H9 (cell line): ENCODE measurements around the gene ITPK1. TPM values are rescaled to one million over a fixed set of nuclear protein-coding genes. Genes with fewer than 3 reads are reported as not detected.

Experiments used
- DNase-seq: peaks from one replicate; pipeline ENCODE4 v3.0.0-alpha.2; 2017
- H2AFZ ChIP-seq: one replicate; pipeline ENCODE4 v1.6.1; 2013; ENCODE audit warnings: mild to moderate bottlenecking, low read length, control low read depth, moderate library complexity
- H2AK5ac ChIP-seq: 2 replicates; pipeline ENCODE4 v1.6.1; 2013; ENCODE audit warnings: low read length, control low read depth, mixed read lengths; ENCODE audit not compliant: insufficient read length
- H2BK120ac ChIP-seq: one replicate; pipeline ENCODE4 v1.6.1; 2013; ENCODE audit warnings: low read depth, mild to moderate bottlenecking, low read length, control low read depth, inconsistent platforms; ENCODE audit not compliant: poor library complexity, severe bottlenecking
- H2BK12ac ChIP-seq: 2 replicates; pipeline ENCODE4 v1.6.1; 2013; ENCODE audit warnings: low read length, control low read depth, mixed read lengths, low read depth; ENCODE audit not compliant: insufficient read length
- H2BK15ac ChIP-seq: 2 replicates; pipeline ENCODE4 v1.6.1; 2013; ENCODE audit warnings: low read depth, low read length, control low read depth
- H2BK20ac ChIP-seq: one replicate; pipeline ENCODE4 v1.6.1; 2013; ENCODE audit warnings: low read depth, mild to moderate bottlenecking, low read length, control low read depth, inconsistent platforms; ENCODE audit not compliant: poor library complexity, severe bottlenecking
- H2BK5ac ChIP-seq: 2 replicates; pipeline ENCODE4 v1.6.1; 2013; ENCODE audit warnings: low read length, control low read depth, mixed read lengths; ENCODE audit not compliant: insufficient read length
- H3K14ac ChIP-seq: 2 replicates; pipeline ENCODE4 v1.6.1; 2013; ENCODE audit warnings: low read length, control low read depth; ENCODE audit not compliant: insufficient read depth
- H3K18ac ChIP-seq: 2 replicates; pipeline ENCODE4 v1.6.1; 2013; ENCODE audit warnings: low read depth, mild to moderate bottlenecking, mixed read lengths, low read length, control low read depth; ENCODE audit not compliant: insufficient read length
- H3K23ac ChIP-seq: 2 replicates; pipeline ENCODE4 v1.6.1; 2013; ENCODE audit warnings: low read length, control low read depth, mixed read lengths, low read depth; ENCODE audit not compliant: insufficient read length
- H3K23me2 ChIP-seq: 2 replicates; pipeline ENCODE4 v1.6.1; 2013; ENCODE audit warnings: low read depth, mild to moderate bottlenecking, mixed read lengths, low read length, control low read depth; ENCODE audit not compliant: insufficient read length, poor library complexity, severe bottlenecking
- H3K27ac ChIP-seq: 2 replicates; pipeline ENCODE4 v1.5.1; 2013; ENCODE audit warnings: low read length, control low read depth, mixed read lengths, low read depth; ENCODE audit not compliant: insufficient read length
- H3K27me3 ChIP-seq: 2 replicates; pipeline ENCODE4 v1.6.1; 2013; ENCODE audit warnings: low read length, control low read depth, inconsistent platforms; ENCODE audit not compliant: insufficient read depth
- H3K4ac ChIP-seq: 2 replicates; pipeline ENCODE4 v1.6.1; 2013; ENCODE audit warnings: low read depth, mild to moderate bottlenecking, control low read depth, inconsistent platforms, low read length, moderate library complexity
- H3K4me1 ChIP-seq: 2 replicates; pipeline ENCODE4 v1.6.1; 2013; ENCODE audit warnings: low read length, control low read depth, inconsistent platforms; ENCODE audit not compliant: insufficient read depth
- H3K4me2 ChIP-seq: 2 replicates; pipeline ENCODE4 v1.6.1; 2013; ENCODE audit warnings: low read length, control low read depth, mixed read lengths; ENCODE audit not compliant: insufficient read length, insufficient read depth
- H3K56ac ChIP-seq: 2 replicates; pipeline ENCODE4 v1.6.1; 2013; ENCODE audit warnings: low read depth, mild to moderate bottlenecking, mixed read lengths, low read length, control low read depth; ENCODE audit not compliant: insufficient read length
- H3K79me1 ChIP-seq: 2 replicates; pipeline ENCODE4 v1.6.1; 2013; ENCODE audit warnings: low read depth, mild to moderate bottlenecking, moderate library complexity, low read length, control low read depth, inconsistent platforms; ENCODE audit not compliant: insufficient read depth, poor library complexity, severe bottlenecking
- H3K79me2 ChIP-seq: 2 replicates; pipeline ENCODE4 v1.6.1; 2013; ENCODE audit warnings: low read length, control low read depth, inconsistent platforms; ENCODE audit not compliant: insufficient read depth
- H3K9ac ChIP-seq: 2 replicates; pipeline ENCODE4 v1.6.1; 2013; ENCODE audit warnings: low read length, control low read depth, mixed read lengths; ENCODE audit not compliant: insufficient read length; ENCODE audit errors: extremely low read depth
- H3K9me3 ChIP-seq: one replicate; pipeline ENCODE4 v1.6.1; 2013; ENCODE audit warnings: low read depth, low read length, inconsistent platforms; ENCODE audit not compliant: control insufficient read depth
- H3T11ph ChIP-seq: one replicate; pipeline ENCODE4 v1.6.1; 2013; ENCODE audit warnings: mild to moderate bottlenecking, low read length, control low read depth, inconsistent platforms
- H4K20me1 ChIP-seq: one replicate; pipeline ENCODE4 v1.6.1; 2013; ENCODE audit not compliant: control insufficient read depth, insufficient read length, insufficient read depth
- H4K5ac ChIP-seq: 2 replicates; pipeline ENCODE4 v1.6.1; 2013; ENCODE audit warnings: low read depth, mild to moderate bottlenecking, mixed read lengths, low read length, control low read depth; ENCODE audit not compliant: insufficient read length
- H4K8ac ChIP-seq: replicated peaks from 2 replicates; pipeline ENCODE4 v1.6.1; 2013; ENCODE audit warnings: low read length, control low read depth, mixed read lengths, low read depth; ENCODE audit not compliant: insufficient read length
- H4K91ac ChIP-seq: 2 replicates; pipeline ENCODE4 v1.6.1; 2013; ENCODE audit warnings: low read depth, mild to moderate bottlenecking, moderate library complexity, mixed read lengths, low read length, control low read depth; ENCODE audit not compliant: insufficient read length
- H3K27ac Mint-ChIP-seq, 3 experiments: 2 replicates in 2 of 3; 3 replicates in 1 of 3; pipeline ENCODE4 v1.8.0; 2020 to 2021; ENCODE audit warnings: mixed read lengths in 3 of 3, mild to moderate bottlenecking in 1 of 3, moderate library complexity in 1 of 3
- H3K27me3 Mint-ChIP-seq: 2 replicates; pipeline ENCODE4 v1.8.0; 2021; ENCODE audit warnings: low read depth, mild to moderate bottlenecking, moderate library complexity, mixed read lengths
- H3K36me3 Mint-ChIP-seq, 3 experiments: 2 replicates in 2 of 3; 3 replicates in 1 of 3; pipeline ENCODE4 v1.8.0; 2020 to 2021; ENCODE audit warnings: low read depth in 3 of 3, mixed read lengths in 3 of 3; ENCODE audit not compliant: insufficient read depth in 1 of 3
- H3K4me1 Mint-ChIP-seq, 2 experiments: 2 replicates each; pipeline ENCODE4 v1.8.0; 2020; ENCODE audit warnings: mixed read lengths in 2 of 2
- H3K4me3 Mint-ChIP-seq, 2 experiments: 2 replicates in 1 of 2; 3 replicates in 1 of 2; pipeline ENCODE4 v1.8.0; 2020 to 2021; ENCODE audit warnings: mild to moderate bottlenecking in 2 of 2, mixed read lengths in 2 of 2, moderate library complexity in 1 of 2
- H3K9me3 Mint-ChIP-seq, 2 experiments: 2 replicates in 1 of 2; 3 replicates in 1 of 2; pipeline ENCODE4 v1.8.0; 2020; ENCODE audit warnings: mild to moderate bottlenecking in 2 of 2, mixed read lengths in 2 of 2, moderate library complexity in 1 of 2
- CTCF ChIP-seq: fragments of 200-600 bp; sonication (generic); conservative IDR thresholded peaks from 3 replicates; pipeline ENCODE4 v1.8.0; 2021; ENCODE audit warnings: antibody characterized with exemption, mild to moderate bottlenecking
- WGBS: extraction: QIAGEN DNeasy Blood & Tissue Kit; methylation state at CpG from one replicate; pipeline ENCODE4 v1.1.7; 2013; ENCODE audit warnings: missing lambda C conversion rate, low lambda C conversion rate, mixed read lengths; ENCODE audit not compliant: insufficient read length; ENCODE audit errors: extremely low coverage; 5-methylcytosine and 5-hydroxymethylcytosine counted together
- total RNA-seq: library from RNA; stranded (reverse); gene quantifications from 2 replicates; pipeline ENCODE4 v1.2.1, GENCODE V29; 2021

Gene ITPK1
- total RNA-seq, 1 experiment from 2014 or later = 92.7 TPM

GRCh38 chr14:93037351-93037750 lies 78.4 kb downstream of the ITPK1 start:
- Histone ChIP-seq H3K14ac (no peak overlapping the region), H4K5ac (no peak overlapping the region), H2BK12ac (no peak overlapping the region), H2BK120ac (no peak overlapping the region), H3K4me2 (no peak overlapping the region), H2AFZ (no peak overlapping the region), H3K4me1 (peaks cover 26% of the 10 kb centered on the region; the same call in 1 of the 2 replicates), H3K56ac (no peak overlapping the region), H3K23ac (no peak overlapping the region), H3K9me3 (no peaks in the 10 kb centered on the region), H3K18ac (no peak overlapping the region), H3K79me1 (peaks cover 8% of the 10 kb centered on the region), H3K23me2 (no peaks in the 10 kb centered on the region), H3T11ph (no peak overlapping the region), H3K79me2 (no peaks in the 10 kb centered on the region; the same call in 1 of the 2 replicates), H3K27me3 (no peaks in the 10 kb centered on the region), H2BK15ac (no peak overlapping the region), H3K4ac (no peak overlapping the region), H2AK5ac (no peak overlapping the region), H2BK20ac (no peak overlapping the region), H4K91ac (no peak overlapping the region), H2BK5ac (no peak overlapping the region), H3K27ac (no peak overlapping the region), H4K20me1 (no peaks in the 10 kb centered on the region), H4K8ac (no peak overlapping the region), H3K9ac (no peak overlapping the region)
- no peak for TF ChIP-seq CTCF
- peaks cover 73 to 76% of the 10 kb centered on the region in 2 experiments for H3K4me1 Mint-ChIP-seq
- DNase-seq = no peak
- H3K27me3 Mint-ChIP-seq = no peaks in the 10 kb centered on the region
- no peaks in the 10 kb centered on the region for H3K9me3 Mint-ChIP-seq
- WGBS = no CpG with 5 or more reads among the region's 6 CpGs
- peak overlapping the region in 2 of 3 experiments; percentile 51 to 86; a peak in 4 of 7 replicates for H3K27ac Mint-ChIP-seq
- no peaks in the 10 kb centered on the region for H3K36me3 Mint-ChIP-seq
- no peak overlapping the region; a peak in 1 of 5 replicates for H3K4me3 Mint-ChIP-seq
